T-helper 2 cell treated with Interferon-gamma antibody and Interleukin-4, amounts not matched to agents 5 μg/mL and 100 μg/mL, for 36 hours (primary cell): Measurements from ENCODE around the gene NEU4.
"Not testable (repeated sequence)": the region's sequence is repeated elsewhere in the genome, so short reads cannot be mapped to it uniquely, and the experiment has no call there.

Experiments used
- DNase-seq: peaks from one replicate; pipeline ENCODE4 v3.0.0; 2021; ENCODE audit warnings: low spot score
- H3K27ac Mint-ChIP-seq: one replicate; pipeline ENCODE4 v1.8.0; 2021; ENCODE audit warnings: mild to moderate bottlenecking, mixed read lengths
- H3K27me3 Mint-ChIP-seq: one replicate; pipeline ENCODE4 v1.8.0; 2021; ENCODE audit warnings: low read depth, mixed read lengths
- H3K36me3 Mint-ChIP-seq: one replicate; pipeline ENCODE4 v1.8.0; 2021; ENCODE audit warnings: low read depth, mixed read lengths
- H3K4me1 Mint-ChIP-seq: one replicate; pipeline ENCODE4 v1.8.0; 2021; ENCODE audit warnings: low read depth, mixed read lengths
- H3K4me3 Mint-ChIP-seq: one replicate; pipeline ENCODE4 v1.8.0; 2022; ENCODE audit warnings: mild to moderate bottlenecking, moderate library complexity, mixed read lengths
- H3K9me3 Mint-ChIP-seq: one replicate; pipeline ENCODE4 v1.8.0; 2021; ENCODE audit warnings: mixed read lengths

Gene NEU4

DNA sequence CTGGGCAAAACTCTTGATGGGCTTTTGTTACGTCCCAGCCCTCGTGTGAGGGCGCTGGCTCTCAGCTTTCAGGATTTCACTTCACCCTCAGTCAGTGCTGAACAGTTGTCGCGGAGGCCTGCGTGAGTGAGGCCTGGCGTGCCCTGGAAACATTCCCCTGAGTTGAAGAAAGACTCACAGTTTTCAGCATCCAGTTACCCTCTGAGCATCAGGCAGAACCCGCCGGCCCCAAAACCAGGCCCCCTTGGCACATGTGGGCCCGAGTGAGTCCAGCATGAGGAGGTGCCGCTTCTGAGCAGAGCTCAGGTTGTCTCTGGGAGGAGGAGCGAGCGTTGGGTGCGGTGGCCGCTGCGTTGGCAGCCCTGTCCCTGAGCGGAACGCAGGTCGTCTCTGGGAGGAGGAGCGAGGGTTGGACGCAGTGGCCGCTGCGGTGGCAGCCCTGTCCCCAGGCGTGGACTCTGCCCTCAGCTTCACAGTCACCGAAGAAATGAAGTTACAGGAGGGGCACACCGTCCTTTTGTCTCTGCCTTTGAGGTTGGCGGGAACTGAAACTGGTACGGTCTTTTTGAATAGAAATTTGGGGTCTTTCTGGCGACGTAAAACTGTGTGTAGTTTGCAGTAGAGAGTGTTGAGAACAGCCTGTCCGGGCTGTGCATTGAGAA, at the start of gene NEU4:
NEU4 (plus strand) TSS at position 473 of the 662 bp plus-strand sequence. CDS start 5,292 bp downstream, outside the sequence.
- no peaks in the 10 kb centered on the region for H3K9me3 Mint-ChIP-seq
- H3K27me3 Mint-ChIP-seq, result no peaks in the 10 kb centered on the region
- H3K27ac Mint-ChIP-seq, result no peak within 1 kb of the TSS
- H3K36me3 Mint-ChIP-seq, result no peaks in the 10 kb centered on the region
- DNase-seq, result no peak
- no peak within 1 kb of the TSS for H3K4me3 Mint-ChIP-seq
- H3K4me1 Mint-ChIP-seq, result peaks cover 5% of the 10 kb centered on the region

DNA sequence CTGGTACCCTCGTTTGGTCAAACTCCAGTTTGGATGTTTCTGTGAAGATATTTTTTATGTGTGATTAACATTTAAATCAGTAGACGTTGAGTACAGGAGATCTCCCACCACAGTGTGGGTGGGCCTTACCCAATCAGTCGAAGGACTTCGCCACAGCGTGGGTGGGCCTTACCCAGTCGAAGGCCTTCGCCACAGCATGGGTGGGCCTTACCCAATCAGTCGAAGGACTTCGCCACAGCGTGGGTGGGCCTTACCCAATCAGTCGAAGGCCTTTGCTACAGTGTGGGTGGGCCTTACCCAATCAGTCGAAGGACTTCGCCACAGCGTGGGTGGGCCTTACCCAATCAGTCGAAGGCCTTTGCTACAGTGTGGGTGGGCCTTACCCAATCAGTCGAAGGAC, 49.1 kb upstream of the NEU4 start:
- H3K27ac Mint-ChIP-seq, result peak overlapping the region; percentile 44
- H3K9me3 Mint-ChIP-seq, H3K4me3 Mint-ChIP-seq, H3K27me3 Mint-ChIP-seq, DNase-seq: not testable (repeated sequence)
- H3K36me3 Mint-ChIP-seq, result peaks cover 19% of the 10 kb centered on the region
- peaks cover 13% of the 10 kb centered on the region for H3K4me1 Mint-ChIP-seq

GRCh38 chr2:241760301-241760771, 48.7 kb upstream of the NEU4 start:
- no peak overlapping the region for H3K4me3 Mint-ChIP-seq
- no peak overlapping the region for H3K27ac Mint-ChIP-seq
- DNase-seq, result no peak
- H3K36me3 Mint-ChIP-seq, result peaks cover 19% of the 10 kb centered on the region
- H3K9me3 Mint-ChIP-seq, result no peaks in the 10 kb centered on the region
- H3K4me1 Mint-ChIP-seq, result peaks cover 13% of the 10 kb centered on the region
- no peaks in the 10 kb centered on the region for H3K27me3 Mint-ChIP-seq

DNA sequence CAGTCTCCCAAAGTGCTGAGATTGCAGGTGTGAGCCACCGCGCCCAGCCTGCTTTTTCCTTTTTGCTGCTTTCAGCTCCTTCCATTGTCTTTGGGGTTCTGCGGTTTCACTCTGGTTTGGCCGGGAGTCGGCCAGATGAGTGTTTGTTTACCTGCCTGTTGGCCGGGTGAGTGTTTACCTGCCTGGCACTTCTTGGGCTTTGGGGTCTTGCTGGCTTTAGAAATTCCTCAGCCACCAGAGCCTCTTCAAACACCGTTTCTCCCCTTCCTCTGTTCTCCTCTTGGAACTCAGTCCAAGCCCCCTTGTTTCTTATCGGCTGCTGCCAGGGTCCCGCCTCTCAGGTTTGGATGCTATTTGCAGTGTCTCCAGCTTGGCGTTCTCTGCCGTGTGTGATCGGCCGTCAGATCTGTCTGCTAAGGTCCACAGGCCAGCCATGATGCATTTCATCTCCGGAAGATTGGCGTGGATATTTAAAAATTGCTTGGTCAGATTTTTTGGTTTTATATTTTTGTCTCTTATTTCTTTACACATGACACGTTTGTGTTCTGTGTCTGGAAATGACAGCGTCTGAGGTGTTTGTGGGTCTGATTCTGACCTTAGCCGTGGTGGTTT, 46.6 kb upstream of the NEU4 start:
- peak overlapping the region; percentile 62 for H3K27ac Mint-ChIP-seq

DNA sequence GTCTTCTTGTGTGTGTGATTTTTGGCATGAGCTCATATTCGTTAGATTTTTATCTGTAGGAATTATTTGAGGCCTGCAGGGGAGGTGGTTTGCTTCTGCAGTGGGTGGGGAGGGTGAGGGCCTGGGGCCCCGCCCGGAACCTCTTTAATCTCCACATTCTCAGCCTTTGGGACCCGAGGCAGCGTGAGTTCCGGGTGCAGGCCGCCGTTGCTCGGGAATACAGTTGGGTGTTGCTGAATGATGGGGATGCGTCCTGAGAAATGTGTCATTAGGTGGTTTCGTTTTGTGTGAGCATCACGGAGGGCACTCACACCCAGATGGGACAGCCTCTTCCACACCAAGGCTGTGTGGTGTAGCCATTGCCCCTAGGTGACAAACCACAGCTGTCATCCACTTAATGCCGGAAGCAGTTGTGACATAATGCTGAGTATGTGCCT, 46.0 kb upstream of the NEU4 start:
- Mint-ChIP-seq H3K36me3 (peaks cover 17% of the 10 kb centered on the region), H3K4me1 (peaks cover 13% of the 10 kb centered on the region), H3K9me3 (no peaks in the 10 kb centered on the region), H3K27me3 (no peaks in the 10 kb centered on the region), H3K27ac (peak overlapping the region; percentile 62), H3K4me3 (peak overlapping the region; percentile 51)
- DNase-seq, result peak; percentile 35

More for the DNA sequence above, 46.6 kb upstream of the NEU4 start:
- Mint-ChIP-seq H3K27me3 (no peaks in the 10 kb centered on the region), H3K9me3 (no peaks in the 10 kb centered on the region), H3K4me1 (peaks cover 13% of the 10 kb centered on the region), H3K36me3 (peaks cover 17% of the 10 kb centered on the region), H3K4me3 (peak overlapping the region; percentile 51)
- no peak for DNase-seq

DNA sequence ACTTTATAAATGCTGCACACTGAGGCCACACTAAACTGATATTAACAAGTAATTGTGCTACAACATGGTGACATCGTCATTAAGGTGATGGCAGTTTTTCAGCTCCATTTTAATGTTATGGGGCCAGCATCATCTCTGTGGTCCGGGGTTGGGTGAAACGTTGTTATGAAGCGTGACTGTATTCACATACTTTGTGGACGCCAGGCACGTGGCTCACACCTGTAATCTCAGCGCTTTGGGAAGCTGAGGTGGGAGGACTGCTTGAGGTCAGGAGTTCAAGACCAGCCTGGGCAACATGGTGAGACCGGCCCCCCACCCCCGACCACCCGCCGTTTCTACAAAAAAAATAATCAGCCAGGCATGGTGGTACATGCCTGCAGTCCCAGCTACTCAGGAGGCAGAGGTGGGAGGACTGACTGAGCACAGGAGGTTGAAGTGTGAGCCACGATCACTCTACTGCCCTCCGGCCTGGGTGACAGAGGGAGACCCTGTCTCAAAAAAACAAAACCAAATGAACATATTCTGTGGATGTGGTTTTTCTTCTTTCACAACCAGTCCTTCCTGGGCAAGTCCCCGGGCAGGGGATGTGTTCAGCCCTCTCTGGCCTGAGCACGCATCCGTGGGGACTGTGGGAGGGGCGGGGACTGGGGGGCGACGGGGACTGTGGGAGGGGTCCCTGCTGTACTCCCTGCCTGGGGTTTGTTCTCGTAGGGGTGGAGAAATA, 45.3 kb upstream of the NEU4 start:
- Mint-ChIP-seq H3K4me1 (peaks cover 13% of the 10 kb centered on the region), H3K27ac (peak overlapping the region; percentile 62), H3K27me3 (no peaks in the 10 kb centered on the region), H3K36me3 (peaks cover 17% of the 10 kb centered on the region), H3K9me3 (no peaks in the 10 kb centered on the region), H3K4me3 (no peak overlapping the region)
- no peak for DNase-seq

- peaks cover 10% of the 10 kb centered on the region for H3K4me1 Mint-ChIP-seq
- peaks cover 14% of the 10 kb centered on the region for H3K36me3 Mint-ChIP-seq
- H3K27ac Mint-ChIP-seq, result no peak overlapping the region
- no peaks in the 10 kb centered on the region for H3K9me3 Mint-ChIP-seq
- no peak overlapping the region for H3K4me3 Mint-ChIP-seq
- no peaks in the 10 kb centered on the region for H3K27me3 Mint-ChIP-seq
- DNase-seq, result no peak
Measured at GRCh38 chr2:241764275-241765241, 44.4 kb upstream of the NEU4 start.

DNA sequence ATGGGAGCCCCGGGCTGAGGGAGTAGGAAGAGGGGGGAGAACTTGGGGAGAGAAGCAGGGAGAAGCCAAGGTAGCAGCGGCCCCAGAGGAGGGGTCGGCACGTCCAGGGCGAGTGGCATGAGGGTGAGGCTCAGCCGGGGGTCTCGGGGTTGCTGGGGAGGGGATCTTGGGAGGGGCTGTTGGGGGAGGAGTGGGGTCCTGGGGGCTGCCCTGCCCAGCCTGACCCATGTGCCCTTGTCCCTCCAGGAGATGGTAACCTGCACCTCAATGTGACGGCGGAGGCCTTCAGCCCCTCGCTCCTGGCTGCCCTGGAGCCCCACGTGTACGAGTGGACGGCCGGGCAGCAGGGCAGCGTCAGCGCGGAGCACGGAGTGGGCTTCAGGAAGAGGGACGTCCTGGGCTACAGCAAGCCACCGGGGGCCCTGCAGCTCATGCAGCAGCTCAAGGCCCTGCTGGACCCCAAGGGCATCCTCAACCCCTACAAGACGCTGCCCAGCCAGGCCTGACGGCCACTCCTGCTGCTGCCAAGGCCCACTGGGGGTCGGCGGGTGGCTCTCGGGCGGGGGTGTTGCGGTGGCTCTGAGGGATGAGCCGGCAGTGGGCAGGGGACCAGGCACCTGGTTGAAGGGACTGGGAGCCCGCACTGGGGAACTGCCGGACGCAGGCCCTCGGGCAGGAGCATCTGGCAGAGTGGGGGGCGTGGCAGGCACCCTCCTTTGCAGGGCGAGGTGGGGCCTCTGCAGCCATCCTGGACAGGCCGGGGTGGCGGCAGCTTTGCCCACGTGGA, 41.3 kb upstream of the NEU4 start:
- H3K27me3 Mint-ChIP-seq, result no peaks in the 10 kb centered on the region
- H3K4me3 Mint-ChIP-seq, result no peak overlapping the region
- H3K27ac Mint-ChIP-seq, result no peak overlapping the region
- H3K36me3 Mint-ChIP-seq, result peaks cover under 1% of the 10 kb centered on the region
- DNase-seq, result no peak
- H3K9me3 Mint-ChIP-seq, result no peaks in the 10 kb centered on the region
- peaks cover 9% of the 10 kb centered on the region for H3K4me1 Mint-ChIP-seq

DNA sequence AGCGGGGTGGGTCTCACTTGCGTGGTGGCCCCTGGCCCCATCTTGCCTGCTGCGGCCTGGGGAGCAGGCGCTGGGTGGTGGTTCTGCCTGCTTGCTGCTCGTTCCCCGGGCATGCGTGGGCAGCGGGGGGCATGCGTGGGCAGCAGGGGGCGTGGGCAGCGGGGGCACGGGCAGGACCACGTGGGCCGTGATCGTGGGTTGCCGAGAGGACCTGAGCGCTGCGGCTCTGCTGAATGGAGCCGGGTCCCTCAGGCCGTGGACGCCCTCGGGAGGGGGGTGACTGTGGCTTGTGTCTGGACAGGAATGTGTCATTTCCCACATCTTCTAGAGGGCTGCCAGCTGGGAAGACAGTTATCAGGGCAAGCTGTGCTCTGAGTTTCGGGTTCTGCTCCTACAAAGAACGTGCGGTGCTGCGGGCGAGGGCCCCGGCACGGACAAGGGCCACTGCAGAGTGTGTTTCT, 40.7 kb upstream of the NEU4 start:
- no peak for DNase-seq
- Mint-ChIP-seq H3K36me3 (no peaks in the 10 kb centered on the region), H3K27ac (no peak overlapping the region), H3K27me3 (no peaks in the 10 kb centered on the region), H3K9me3 (no peaks in the 10 kb centered on the region), H3K4me1 (peaks cover 5% of the 10 kb centered on the region), H3K4me3 (no peak overlapping the region)

DNA sequence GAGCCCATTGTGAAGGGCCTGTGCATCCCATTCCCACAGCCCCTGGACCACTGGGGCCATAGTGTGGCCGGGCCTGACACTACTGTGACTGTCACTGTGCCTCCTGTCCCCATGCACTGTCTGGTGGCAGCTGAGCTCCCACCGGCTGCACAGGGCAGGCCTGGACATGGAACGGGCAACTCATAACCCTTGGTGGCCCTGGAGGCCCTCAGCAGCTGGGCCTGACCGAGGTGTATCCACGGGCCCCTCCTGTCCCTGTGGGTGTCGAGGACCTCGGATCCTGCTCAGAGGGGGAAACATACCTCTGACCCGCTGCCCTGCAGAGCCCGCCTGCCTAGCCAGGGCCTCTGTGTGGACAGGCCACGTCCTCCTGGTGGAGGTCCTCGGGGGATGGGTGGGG, 40.1 kb upstream of the NEU4 start:
- Mint-ChIP-seq H3K4me3 (no peak overlapping the region), H3K27ac (no peak overlapping the region), H3K36me3 (no peaks in the 10 kb centered on the region), H3K9me3 (no peaks in the 10 kb centered on the region), H3K27me3 (no peaks in the 10 kb centered on the region), H3K4me1 (peaks cover 5% of the 10 kb centered on the region)
- DNase-seq, result no peak

- Mint-ChIP-seq H3K27me3 (no peaks in the 10 kb centered on the region), H3K4me3 (no peak overlapping the region), H3K4me1 (peaks cover 5% of the 10 kb centered on the region), H3K36me3 (no peaks in the 10 kb centered on the region), H3K27ac (no peak overlapping the region), H3K9me3 (no peaks in the 10 kb centered on the region)
- DNase-seq, result no peak
Measured at GRCh38 chr2:241769819-241770184, 39.2 kb upstream of the NEU4 start.

- Mint-ChIP-seq H3K27ac (no peak overlapping the region), H3K36me3 (no peaks in the 10 kb centered on the region), H3K4me3 (no peak overlapping the region), H3K27me3 (no peaks in the 10 kb centered on the region), H3K4me1 (peaks cover 5% of the 10 kb centered on the region), H3K9me3 (no peaks in the 10 kb centered on the region)
- DNase-seq, result no peak
Measured at GRCh38 chr2:241770185-241770935, 38.6 kb upstream of the NEU4 start.
